ENCODE results near the gene FAM83C.

Gene FAM83C

GRCh38 chr20:35314816-35315631 lies 22.8 kb upstream of the FAM83C start:
- no peak overlapping the region for H3K9ac ChIP-seq (ENCODE audit: low read length)
- peak overlapping the region; percentile 18 for H3K27ac ChIP-seq (ENCODE audit: low read depth, low read length)
- H3K27me3 ChIP-seq (ENCODE audit: control insufficient read depth, insufficient read depth, low read length): no peaks in the 10 kb centered on the region
- peaks cover 28% of the 10 kb centered on the region for H3K4me1 ChIP-seq (ENCODE audit: control insufficient read depth, insufficient read depth, low read length)
- H3K36me3 ChIP-seq (ENCODE audit: control insufficient read depth, insufficient read depth, low read length): no peaks in the 10 kb centered on the region
- no peak overlapping the region for H3K4me3 ChIP-seq (ENCODE audit: low read length)

- no peaks in the 10 kb centered on the region for H3K36me3 ChIP-seq (ENCODE audit: control insufficient read depth, insufficient read depth, low read length)
- H3K9ac ChIP-seq (ENCODE audit: low read length): no peak overlapping the region
- H3K27me3 ChIP-seq (ENCODE audit: control insufficient read depth, insufficient read depth, low read length): no peaks in the 10 kb centered on the region
- no peak overlapping the region for H3K27ac ChIP-seq (ENCODE audit: low read depth, low read length)
- no peak overlapping the region for H3K4me3 ChIP-seq (ENCODE audit: low read length)
- peaks cover 15% of the 10 kb centered on the region for H3K4me1 ChIP-seq (ENCODE audit: control insufficient read depth, insufficient read depth, low read length)
Measured at GRCh38 chr20:35312318-35312717, 20.1 kb upstream of the FAM83C start.

GRCh38 chr20:35311822-35312221 lies 19.6 kb upstream of the FAM83C start:
- peaks cover 20% of the 10 kb centered on the region for H3K4me1 ChIP-seq (ENCODE audit: control insufficient read depth, insufficient read depth, low read length)
- H3K36me3 ChIP-seq (ENCODE audit: control insufficient read depth, insufficient read depth, low read length): no peaks in the 10 kb centered on the region
- no peak overlapping the region for H3K27ac ChIP-seq (ENCODE audit: low read depth, low read length)
- no peak overlapping the region for H3K4me3 ChIP-seq (ENCODE audit: low read length)
- H3K27me3 ChIP-seq (ENCODE audit: control insufficient read depth, insufficient read depth, low read length): no peaks in the 10 kb centered on the region
- H3K9ac ChIP-seq (ENCODE audit: low read length): no peak overlapping the region

GRCh38 chr20:35311409-35311808 lies 19.2 kb upstream of the FAM83C start:
- Histone ChIP-seq H3K9ac (ENCODE audit: low read length) (no peak overlapping the region), H3K27ac (ENCODE audit: low read depth, low read length) (no peak overlapping the region), H3K27me3 (ENCODE audit: control insufficient read depth, insufficient read depth, low read length) (no peaks in the 10 kb centered on the region), H3K36me3 (ENCODE audit: control insufficient read depth, insufficient read depth, low read length) (no peaks in the 10 kb centered on the region), H3K4me1 (ENCODE audit: control insufficient read depth, insufficient read depth, low read length) (peaks cover 24% of the 10 kb centered on the region), H3K4me3 (ENCODE audit: low read length) (no peak overlapping the region)

- Histone ChIP-seq H3K4me1 (ENCODE audit: control insufficient read depth, insufficient read depth, low read length) (peaks cover 23% of the 10 kb centered on the region), H3K36me3 (ENCODE audit: control insufficient read depth, insufficient read depth, low read length) (no peaks in the 10 kb centered on the region), H3K27ac (ENCODE audit: low read depth, low read length) (peak overlapping the region; percentile 84), H3K4me3 (ENCODE audit: low read length) (no peak overlapping the region), H3K27me3 (ENCODE audit: control insufficient read depth, insufficient read depth, low read length) (no peaks in the 10 kb centered on the region), H3K9ac (ENCODE audit: low read length) (no peak overlapping the region)
Measured at GRCh38 chr20:35307666-35308653, 15.7 kb upstream of the FAM83C start.

GRCh38 chr20:35306931-35307517 lies 14.8 kb upstream of the FAM83C start:
- Histone ChIP-seq H3K4me3 (ENCODE audit: low read length) (no peak overlapping the region), H3K4me1 (ENCODE audit: control insufficient read depth, insufficient read depth, low read length) (peaks cover 23% of the 10 kb centered on the region), H3K27me3 (ENCODE audit: control insufficient read depth, insufficient read depth, low read length) (no peaks in the 10 kb centered on the region), H3K9ac (ENCODE audit: low read length) (no peak overlapping the region), H3K27ac (ENCODE audit: low read depth, low read length) (peak overlapping the region; percentile 84), H3K36me3 (ENCODE audit: control insufficient read depth, insufficient read depth, low read length) (no peaks in the 10 kb centered on the region)

- H3K36me3 ChIP-seq (ENCODE audit: control insufficient read depth, insufficient read depth, low read length): no peaks in the 10 kb centered on the region
- peak overlapping the region; percentile 16 for H3K27ac ChIP-seq (ENCODE audit: low read depth, low read length)
- H3K4me3 ChIP-seq (ENCODE audit: low read length): no peak overlapping the region
- no peak overlapping the region for H3K9ac ChIP-seq (ENCODE audit: low read length)
- peaks cover 23% of the 10 kb centered on the region for H3K4me1 ChIP-seq (ENCODE audit: control insufficient read depth, insufficient read depth, low read length)
- no peaks in the 10 kb centered on the region for H3K27me3 ChIP-seq (ENCODE audit: control insufficient read depth, insufficient read depth, low read length)
Measured at GRCh38 chr20:35305682-35306556, 13.7 kb upstream of the FAM83C start.

GRCh38 chr20:35304956-35305355 lies 12.7 kb upstream of the FAM83C start:
- H3K4me3 ChIP-seq (ENCODE audit: low read length): no peak overlapping the region
- no peaks in the 10 kb centered on the region for H3K27me3 ChIP-seq (ENCODE audit: control insufficient read depth, insufficient read depth, low read length)
- peaks cover 23% of the 10 kb centered on the region for H3K4me1 ChIP-seq (ENCODE audit: control insufficient read depth, insufficient read depth, low read length)
- no peak overlapping the region for H3K27ac ChIP-seq (ENCODE audit: low read depth, low read length)
- H3K36me3 ChIP-seq (ENCODE audit: control insufficient read depth, insufficient read depth, low read length): no peaks in the 10 kb centered on the region
- no peak overlapping the region for H3K9ac ChIP-seq (ENCODE audit: low read length)

- Histone ChIP-seq H3K4me1 (ENCODE audit: control insufficient read depth, insufficient read depth, low read length) (peaks cover 23% of the 10 kb centered on the region), H3K27me3 (ENCODE audit: control insufficient read depth, insufficient read depth, low read length) (no peaks in the 10 kb centered on the region), H3K4me3 (ENCODE audit: low read length) (no peak overlapping the region), H3K27ac (ENCODE audit: low read depth, low read length) (no peak overlapping the region), H3K36me3 (ENCODE audit: control insufficient read depth, insufficient read depth, low read length) (no peaks in the 10 kb centered on the region), H3K9ac (ENCODE audit: low read length) (no peak overlapping the region)
Measured at GRCh38 chr20:35303735-35304491, 11.7 kb upstream of the FAM83C start.

GRCh38 chr20:35303382-35303734 lies 11.1 kb upstream of the FAM83C start:
- Histone ChIP-seq H3K27me3 (ENCODE audit: control insufficient read depth, insufficient read depth, low read length) (no peaks in the 10 kb centered on the region), H3K4me3 (ENCODE audit: low read length) (no peak overlapping the region), H3K4me1 (ENCODE audit: control insufficient read depth, insufficient read depth, low read length) (peaks cover 21% of the 10 kb centered on the region), H3K9ac (ENCODE audit: low read length) (no peak overlapping the region), H3K27ac (ENCODE audit: low read depth, low read length) (no peak overlapping the region), H3K36me3 (ENCODE audit: control insufficient read depth, insufficient read depth, low read length) (no peaks in the 10 kb centered on the region)

Measured in rectal smooth muscle tissue (tissue), 1 donor.